ENCODE data around the gene ROR2.

DNA sequence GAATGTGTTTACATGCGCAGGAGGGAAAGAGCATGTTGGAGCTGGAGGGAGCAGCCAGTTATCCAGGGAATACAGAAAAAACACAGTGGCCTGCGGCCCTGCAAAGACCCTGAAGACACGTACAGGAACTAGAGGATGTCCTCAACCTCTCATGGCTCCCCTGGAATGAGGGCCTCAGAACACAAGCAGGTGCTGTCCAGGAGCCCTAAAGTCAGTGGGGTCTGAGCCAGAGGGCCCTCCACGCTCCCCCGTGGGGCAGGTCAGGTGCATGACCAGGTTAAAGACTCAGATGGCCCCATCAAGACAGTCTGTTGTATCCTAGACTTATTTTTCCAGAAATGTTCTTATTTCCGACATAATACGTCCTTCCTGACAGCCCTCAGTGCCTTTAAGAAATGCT lies 106.9 kb downstream of the ROR2 start:
- TF ChIP-seq EP300 (IDR thresholded peaks at IDR 0.05) = no peak
- TF ChIP-seq, protein P1, sequence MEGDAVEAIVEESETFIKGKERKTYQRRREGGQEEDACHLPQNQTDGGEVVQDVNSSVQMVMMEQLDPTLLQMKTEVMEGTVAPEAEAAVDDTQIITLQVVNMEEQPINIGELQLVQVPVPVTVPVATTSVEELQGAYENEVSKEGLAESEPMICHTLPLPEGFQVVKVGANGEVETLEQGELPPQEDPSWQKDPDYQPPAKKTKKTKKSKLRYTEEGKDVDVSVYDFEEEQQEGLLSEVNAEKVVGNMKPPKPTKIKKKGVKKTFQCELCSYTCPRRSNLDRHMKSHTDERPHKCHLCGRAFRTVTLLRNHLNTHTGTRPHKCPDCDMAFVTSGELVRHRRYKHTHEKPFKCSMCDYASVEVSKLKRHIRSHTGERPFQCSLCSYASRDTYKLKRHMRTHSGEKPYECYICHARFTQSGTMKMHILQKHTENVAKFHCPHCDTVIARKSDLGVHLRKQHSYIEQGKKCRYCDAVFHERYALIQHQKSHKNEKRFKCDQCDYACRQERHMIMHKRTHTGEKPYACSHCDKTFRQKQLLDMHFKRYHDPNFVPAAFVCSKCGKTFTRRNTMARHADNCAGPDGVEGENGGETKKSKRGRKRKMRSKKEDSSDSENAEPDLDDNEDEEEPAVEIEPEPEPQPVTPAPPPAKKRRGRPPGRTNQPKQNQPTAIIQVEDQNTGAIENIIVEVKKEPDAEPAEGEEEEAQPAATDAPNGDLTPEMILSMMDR (IDR thresholded peaks at IDR 0.05) = no peak
